Skeletal muscle satellite cell (primary cell): ENCODE results near the gene EBLN1.

Experiments used
- H3K27me3 ChIP-seq: 2 replicates; pipeline ENCODE4 v1.7.0; 2013; ENCODE audit warnings: low read length; ENCODE audit not compliant: control insufficient read depth, insufficient read depth
- H3K36me3 ChIP-seq: 2 replicates; pipeline ENCODE4 v1.7.0; 2013; ENCODE audit warnings: mild to moderate bottlenecking, control low read depth, low read length; ENCODE audit not compliant: insufficient read depth
- H3K4me1 ChIP-seq: 2 replicates; pipeline ENCODE4 v1.7.0; 2013; ENCODE audit warnings: low read length; ENCODE audit not compliant: control insufficient read depth, insufficient read depth
- H3K4me2 ChIP-seq: 2 replicates; pipeline ENCODE4 v1.7.0; 2013; ENCODE audit warnings: mild to moderate bottlenecking, low read length
- H3K4me3 ChIP-seq: 2 replicates; pipeline ENCODE4 v1.7.0; 2013; ENCODE audit warnings: low read length
- H3K9ac ChIP-seq: 2 replicates; pipeline ENCODE4 v1.7.0; 2013; ENCODE audit warnings: mild to moderate bottlenecking, low read depth, low read length, moderate library complexity
- H3K9me3 ChIP-seq: replicated peaks from 2 replicates; pipeline ENCODE4 v1.7.0; 2013; ENCODE audit warnings: mild to moderate bottlenecking, control low read depth, low read length

EBLN1 gene

GRCh38 chr10:22159979-22160378 is 57.8 kb downstream of the EBLN1 start:
- H3K9ac ChIP-seq = no peak overlapping the region
- no peak overlapping the region for H3K4me3 ChIP-seq
- no peaks in the 10 kb centered on the region for H3K27me3 ChIP-seq
- H3K4me1 ChIP-seq = no peaks in the 10 kb centered on the region
- no peak overlapping the region for H3K4me2 ChIP-seq
- H3K9me3 ChIP-seq = no peaks in the 10 kb centered on the region
- H3K36me3 ChIP-seq = no peaks in the 10 kb centered on the region

DNA sequence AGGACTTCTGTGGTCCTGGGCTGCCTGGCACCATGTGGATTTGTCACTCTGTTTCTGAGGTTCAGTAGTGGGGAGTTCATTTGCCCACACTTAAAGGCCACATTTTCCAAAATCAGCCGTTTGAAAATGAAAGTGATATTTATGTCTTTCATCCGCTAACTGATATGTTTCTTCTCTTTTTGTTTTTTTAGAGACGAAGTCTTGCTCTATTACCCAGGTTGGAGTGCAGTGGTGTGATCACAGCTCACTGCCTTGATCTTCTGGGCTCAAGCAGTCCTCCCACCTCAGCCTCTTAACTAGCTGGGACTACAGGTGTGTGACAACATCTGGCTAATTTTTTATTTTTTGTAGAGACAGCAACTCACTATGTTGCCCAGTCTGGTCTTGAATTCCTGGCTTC is 58.6 kb downstream of the EBLN1 start:
- no peaks in the 10 kb centered on the region for H3K27me3 ChIP-seq
- no peaks in the 10 kb centered on the region for H3K9me3 ChIP-seq
- H3K36me3 ChIP-seq = no peaks in the 10 kb centered on the region
- H3K9ac ChIP-seq = no peak overlapping the region
- H3K4me1 ChIP-seq = no peaks in the 10 kb centered on the region
- H3K4me3 ChIP-seq = no peak overlapping the region
- no peak overlapping the region for H3K4me2 ChIP-seq
